ENCODE results near the gene LCLAT1.

Gene LCLAT1

DNA sequence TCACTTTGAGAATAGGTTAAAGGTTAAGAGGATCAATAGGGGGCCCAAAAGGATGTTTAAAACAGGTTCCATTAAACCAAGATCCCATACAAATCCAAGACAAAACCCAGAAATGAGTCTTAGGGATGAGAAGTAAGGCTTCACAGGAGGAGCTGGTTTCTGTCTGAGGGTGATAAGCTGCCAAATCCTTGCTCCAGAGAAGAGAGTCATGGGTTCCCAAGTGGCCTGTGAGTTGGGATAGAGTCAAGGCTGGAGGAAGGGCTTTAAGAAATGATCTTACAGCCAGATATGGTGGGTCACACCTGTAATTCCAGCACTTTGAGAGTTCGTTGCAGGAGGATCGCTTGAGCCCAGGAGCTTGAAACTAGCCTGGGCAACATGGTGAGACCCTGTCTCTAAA is 40.2 kb upstream of the LCLAT1 start:
- H3K9ac ChIP-seq = no peak overlapping the region
- H3K9me3 ChIP-seq (ENCODE audit: control insufficient read depth, low read length) = no peaks in the 10 kb centered on the region
- H3K4me1 ChIP-seq = no peaks in the 10 kb centered on the region
- TF ChIP-seq, protein P1, sequence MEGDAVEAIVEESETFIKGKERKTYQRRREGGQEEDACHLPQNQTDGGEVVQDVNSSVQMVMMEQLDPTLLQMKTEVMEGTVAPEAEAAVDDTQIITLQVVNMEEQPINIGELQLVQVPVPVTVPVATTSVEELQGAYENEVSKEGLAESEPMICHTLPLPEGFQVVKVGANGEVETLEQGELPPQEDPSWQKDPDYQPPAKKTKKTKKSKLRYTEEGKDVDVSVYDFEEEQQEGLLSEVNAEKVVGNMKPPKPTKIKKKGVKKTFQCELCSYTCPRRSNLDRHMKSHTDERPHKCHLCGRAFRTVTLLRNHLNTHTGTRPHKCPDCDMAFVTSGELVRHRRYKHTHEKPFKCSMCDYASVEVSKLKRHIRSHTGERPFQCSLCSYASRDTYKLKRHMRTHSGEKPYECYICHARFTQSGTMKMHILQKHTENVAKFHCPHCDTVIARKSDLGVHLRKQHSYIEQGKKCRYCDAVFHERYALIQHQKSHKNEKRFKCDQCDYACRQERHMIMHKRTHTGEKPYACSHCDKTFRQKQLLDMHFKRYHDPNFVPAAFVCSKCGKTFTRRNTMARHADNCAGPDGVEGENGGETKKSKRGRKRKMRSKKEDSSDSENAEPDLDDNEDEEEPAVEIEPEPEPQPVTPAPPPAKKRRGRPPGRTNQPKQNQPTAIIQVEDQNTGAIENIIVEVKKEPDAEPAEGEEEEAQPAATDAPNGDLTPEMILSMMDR (IDR thresholded peaks at IDR 0.05) = no peak
- no peaks in the 10 kb centered on the region for H3K27me3 ChIP-seq (ENCODE audit: control insufficient read depth, insufficient read depth, low read length)
- H3K4me3 ChIP-seq (ENCODE audit: low read depth, low read length) = no peak overlapping the region
- H3K36me3 ChIP-seq (ENCODE audit: control insufficient read depth, insufficient read depth, low read length) = no peaks in the 10 kb centered on the region
- H2AFZ ChIP-seq = no peak overlapping the region
- no peak overlapping the region for H3K4me2 ChIP-seq (ENCODE audit: low read length)
- no peaks in the 10 kb centered on the region for H3K79me2 ChIP-seq
- no peak overlapping the region for H3K27ac ChIP-seq

DNA sequence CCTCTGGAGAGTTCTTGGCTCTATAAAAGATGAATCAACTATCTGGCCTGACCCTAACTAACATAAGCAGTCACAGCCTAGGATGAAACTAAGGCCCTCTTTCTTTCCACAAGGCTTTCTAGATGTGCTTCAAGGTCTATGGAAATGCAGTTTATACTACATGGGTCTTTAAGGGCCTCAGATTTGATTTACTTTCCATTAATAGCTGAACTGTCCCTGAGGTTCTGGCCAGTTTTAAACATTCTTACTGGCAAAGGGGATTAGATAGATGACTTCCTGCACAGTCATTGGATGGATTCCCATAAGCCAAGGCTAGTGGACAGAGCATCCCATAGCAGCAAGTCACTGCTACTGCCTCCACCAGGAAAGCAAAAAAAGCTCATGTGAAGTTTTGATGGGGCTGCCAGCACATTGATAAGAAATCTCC is 38.1 kb upstream of the LCLAT1 start:
- no peak overlapping the region for H2AFZ ChIP-seq
- no peaks in the 10 kb centered on the region for H3K4me1 ChIP-seq
- H3K9ac ChIP-seq = no peak overlapping the region
- peak overlapping the region; percentile 39 for H3K27ac ChIP-seq
- TF ChIP-seq, protein P1 (IDR thresholded peaks at IDR 0.05) = no peak
- no peaks in the 10 kb centered on the region for H3K79me2 ChIP-seq
- H3K9me3 ChIP-seq (ENCODE audit: control insufficient read depth, low read length) = no peaks in the 10 kb centered on the region
- H3K4me3 ChIP-seq (ENCODE audit: low read depth, low read length) = no peak overlapping the region
- no peaks in the 10 kb centered on the region for H3K36me3 ChIP-seq (ENCODE audit: control insufficient read depth, insufficient read depth, low read length)
- H3K4me2 ChIP-seq (ENCODE audit: low read length) = no peak overlapping the region
- H3K27me3 ChIP-seq (ENCODE audit: control insufficient read depth, insufficient read depth, low read length) = no peaks in the 10 kb centered on the region

DNA sequence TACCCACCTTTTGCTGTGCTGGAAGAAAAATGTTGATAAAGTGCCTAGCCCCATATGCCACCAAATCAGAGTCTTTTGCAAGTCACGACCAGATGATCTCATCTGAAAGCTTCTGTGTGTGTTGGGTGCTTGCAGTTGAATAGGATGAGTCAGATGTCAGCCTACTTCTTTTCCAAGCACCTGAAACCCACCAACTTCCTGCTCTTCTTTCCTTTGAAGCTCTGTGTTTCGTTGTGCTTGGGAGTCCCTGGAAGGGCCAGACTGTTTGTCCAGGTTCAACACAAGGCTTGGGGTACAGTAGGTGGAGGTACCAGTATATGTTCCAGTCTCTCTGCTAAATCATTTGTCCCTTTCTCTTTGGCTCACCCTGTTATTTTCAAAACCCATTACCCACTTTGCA is 36.8 kb upstream of the LCLAT1 start:
- H3K4me3 ChIP-seq (ENCODE audit: low read depth, low read length) = no peak overlapping the region
- no peak overlapping the region for H2AFZ ChIP-seq
- no peaks in the 10 kb centered on the region for H3K79me2 ChIP-seq
- H3K36me3 ChIP-seq (ENCODE audit: control insufficient read depth, insufficient read depth, low read length) = no peaks in the 10 kb centered on the region
- H3K27ac ChIP-seq = no peak overlapping the region
- TF ChIP-seq, protein P1 (IDR thresholded peaks at IDR 0.05) = no peak
- no peaks in the 10 kb centered on the region for H3K4me1 ChIP-seq
- H3K9ac ChIP-seq = no peak overlapping the region
- no peak overlapping the region for H3K4me2 ChIP-seq (ENCODE audit: low read length)
- H3K9me3 ChIP-seq (ENCODE audit: control insufficient read depth, low read length) = no peaks in the 10 kb centered on the region
- no peaks in the 10 kb centered on the region for H3K27me3 ChIP-seq (ENCODE audit: control insufficient read depth, insufficient read depth, low read length)

DNA sequence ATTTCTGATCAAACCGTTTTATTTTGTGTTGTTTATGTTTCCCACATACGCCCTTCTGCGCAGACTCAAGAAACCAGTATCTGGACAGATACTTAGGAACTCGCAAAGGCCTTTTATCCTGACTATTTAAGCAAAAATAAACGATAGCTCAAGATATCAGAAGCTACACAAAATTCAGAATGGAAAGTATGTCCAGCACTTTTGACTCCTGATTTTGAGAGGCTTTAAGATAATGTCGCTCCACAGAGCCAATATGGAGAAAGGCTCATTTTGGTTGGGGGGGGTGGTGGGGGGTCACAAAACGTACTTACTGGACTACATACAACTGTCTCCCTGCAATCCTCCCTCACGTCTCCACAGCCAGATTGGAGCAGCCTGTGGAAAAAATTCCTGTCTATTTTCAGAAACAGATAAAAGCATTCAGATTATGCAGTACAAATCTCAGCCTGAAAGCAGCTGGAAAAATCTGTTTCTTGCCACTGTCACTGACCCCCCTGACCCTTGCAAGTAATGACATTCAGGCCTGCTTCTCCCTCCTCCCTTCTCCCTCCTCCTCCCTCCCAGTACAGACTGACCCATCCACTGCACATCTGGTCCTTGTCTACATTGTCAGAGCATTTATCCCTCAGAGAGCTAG is 34.9 kb upstream of the LCLAT1 start:
- Histone ChIP-seq H3K36me3 (ENCODE audit: control insufficient read depth, insufficient read depth, low read length) (no peaks in the 10 kb centered on the region), H3K27me3 (ENCODE audit: control insufficient read depth, insufficient read depth, low read length) (no peaks in the 10 kb centered on the region), H3K27ac (no peak overlapping the region), H2AFZ (no peak overlapping the region), H3K4me1 (no peaks in the 10 kb centered on the region), H3K4me2 (ENCODE audit: low read length) (no peak overlapping the region), H3K9me3 (ENCODE audit: control insufficient read depth, low read length) (no peaks in the 10 kb centered on the region), H3K9ac (no peak overlapping the region), H3K79me2 (no peaks in the 10 kb centered on the region), H3K4me3 (ENCODE audit: low read depth, low read length) (no peak overlapping the region)
- TF ChIP-seq, protein P1 (IDR thresholded peaks at IDR 0.05) = no peak
